GM18505 (cell line): ENCODE results near the gene ACTR1B.

Experiments
- ATAC-seq: cut with Tn5 transposase; IDR thresholded peaks from one replicate; pipeline ENCODE4 v1.9.1; 2021; ENCODE audit not compliant: unreplicated experiment
- POLR2A ChIP-seq: IDR thresholded peaks from 4 replicates; pipeline ENCODE4 v1.6.1; 2011; ENCODE audit warnings: borderline replicate concordance; ENCODE audit not compliant: insufficient read depth, insufficient read length; ENCODE audit errors: extremely low read depth

Gene ACTR1B

DNA sequence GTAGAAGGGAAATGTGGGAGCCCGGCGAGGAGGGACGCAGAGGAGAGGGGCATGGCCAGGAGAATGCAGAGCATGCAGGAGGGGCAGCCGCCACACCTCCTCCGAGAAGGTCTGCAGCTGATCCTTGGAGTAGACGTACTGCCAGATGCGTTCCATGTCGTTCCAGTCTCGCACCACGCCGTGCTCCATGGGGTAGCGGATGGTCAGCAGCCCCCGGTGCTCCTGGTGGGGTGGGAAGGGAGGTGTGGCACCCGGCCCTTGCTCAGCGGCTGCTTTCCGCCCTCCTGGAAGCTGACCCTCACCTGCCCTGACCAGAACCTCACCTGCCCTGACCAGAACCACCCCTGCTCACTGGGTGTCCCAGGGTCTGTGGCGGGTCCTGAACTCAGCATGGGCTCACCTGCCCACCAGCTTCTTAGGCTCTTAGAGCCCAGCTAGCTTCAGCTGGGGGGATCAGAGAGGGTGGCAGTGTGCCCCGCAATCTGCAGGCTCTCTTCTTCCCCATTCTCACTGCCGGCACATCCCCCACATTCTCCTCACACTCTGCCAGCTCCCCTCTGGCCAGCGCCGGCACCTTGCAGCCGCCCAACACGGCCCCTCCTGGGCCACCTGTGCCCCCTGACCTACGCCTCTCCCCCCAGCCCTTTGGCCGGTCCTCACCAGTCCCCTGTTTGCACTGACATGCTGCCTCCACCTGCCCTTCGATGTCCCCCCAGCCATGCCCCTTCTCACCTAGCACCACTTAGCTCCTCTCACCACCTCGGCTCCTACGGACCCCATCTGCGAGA lies 4.4 kb downstream of the ACTR1B start:
- TF ChIP-seq POLR2A = no peak
- ATAC-seq = no peak

DNA sequence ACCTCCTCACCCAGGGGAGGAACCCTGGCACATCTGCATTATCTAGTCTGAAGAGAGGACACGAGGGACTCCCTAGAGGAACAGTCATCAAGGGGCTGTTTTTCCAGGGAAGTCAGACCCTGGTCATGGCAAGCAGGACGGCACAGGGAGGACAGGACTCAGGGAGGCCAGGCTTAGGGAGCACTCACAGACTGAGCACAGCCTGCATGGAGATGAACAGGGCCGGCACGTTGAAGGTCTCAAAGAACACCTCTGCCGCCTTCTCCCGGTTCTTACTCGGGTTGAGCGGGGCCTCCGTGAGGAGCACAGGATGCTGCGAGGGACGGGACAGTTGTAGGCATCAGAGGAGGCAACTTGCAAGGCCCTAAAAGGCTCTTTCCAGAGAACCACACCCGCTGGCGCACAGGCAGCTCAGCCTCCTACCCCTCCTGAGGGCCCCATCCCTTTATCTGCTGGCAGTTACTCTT lies 5.1 kb downstream of the ACTR1B start:
- no peak for TF ChIP-seq POLR2A
- ATAC-seq = no peak

DNA sequence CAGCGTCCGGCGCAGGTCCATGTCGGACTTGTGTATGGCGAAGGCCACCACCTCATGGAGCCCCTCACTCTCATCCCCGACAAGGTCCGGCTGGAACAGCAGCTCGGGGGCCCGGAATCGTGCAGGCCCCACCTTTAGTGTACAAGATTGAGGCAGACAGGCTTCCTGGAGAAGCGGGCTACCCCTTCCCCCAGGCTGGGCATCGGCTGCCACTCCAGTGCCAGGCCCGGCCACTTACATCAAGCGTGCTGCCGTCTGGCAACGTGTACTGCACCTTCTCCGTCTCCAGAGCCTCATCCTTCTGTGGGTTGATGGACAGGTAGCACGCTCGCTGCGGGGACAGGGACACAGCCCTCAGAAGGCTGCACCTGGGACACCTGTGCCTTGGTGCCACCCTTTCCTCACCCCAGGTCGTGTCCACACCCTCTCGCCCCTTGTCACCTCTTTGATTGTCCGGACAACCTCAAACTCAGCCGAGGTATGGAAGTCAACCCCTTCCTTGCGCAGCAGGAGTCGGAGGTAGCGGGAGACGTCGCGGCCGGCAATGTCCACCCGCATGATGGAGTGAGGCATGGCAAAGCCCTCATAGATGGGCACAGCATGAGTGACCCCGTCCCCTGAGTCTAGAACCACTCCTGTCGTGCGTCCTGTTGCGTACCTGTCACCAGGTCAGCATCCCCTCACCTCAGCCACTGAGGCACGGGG lies 5.7 kb downstream of the ACTR1B start:
- TF ChIP-seq POLR2A = no peak
- no peak for ATAC-seq

DNA sequence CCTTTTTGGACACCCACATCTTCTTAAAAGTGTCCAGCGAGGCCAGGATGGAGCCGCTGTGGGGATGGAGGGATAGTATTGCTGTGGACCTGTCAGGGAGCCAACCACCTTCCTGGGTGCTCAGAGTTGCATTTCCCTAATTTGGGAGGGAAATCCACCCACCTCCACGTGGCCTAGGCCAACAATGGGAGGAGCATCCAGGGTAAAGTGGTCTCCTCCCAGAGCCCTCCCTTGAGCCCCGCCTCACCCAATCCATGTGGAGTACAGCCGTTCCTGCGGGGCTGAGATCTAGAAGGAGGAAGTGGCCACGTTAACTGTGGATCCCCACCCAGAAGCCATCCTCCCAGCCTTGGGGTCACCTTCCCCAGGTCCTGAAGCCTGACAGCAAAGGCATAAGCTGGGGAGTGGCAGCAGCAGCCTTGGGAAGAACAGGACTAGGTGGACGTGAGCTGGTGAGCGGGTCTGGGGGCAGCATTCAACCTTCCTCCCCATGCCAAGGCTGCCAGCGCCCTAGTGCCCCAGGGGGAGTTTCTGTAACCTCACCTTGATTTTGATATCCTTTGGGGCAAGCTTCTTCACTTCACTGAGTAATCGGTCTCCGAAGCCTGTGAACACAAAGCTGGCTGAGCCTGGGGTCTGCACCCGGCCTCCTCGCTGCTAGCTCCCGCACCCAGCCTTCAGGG lies 6.8 kb downstream of the ACTR1B start:
- no peak for TF ChIP-seq POLR2A
- no peak for ATAC-seq

DNA sequence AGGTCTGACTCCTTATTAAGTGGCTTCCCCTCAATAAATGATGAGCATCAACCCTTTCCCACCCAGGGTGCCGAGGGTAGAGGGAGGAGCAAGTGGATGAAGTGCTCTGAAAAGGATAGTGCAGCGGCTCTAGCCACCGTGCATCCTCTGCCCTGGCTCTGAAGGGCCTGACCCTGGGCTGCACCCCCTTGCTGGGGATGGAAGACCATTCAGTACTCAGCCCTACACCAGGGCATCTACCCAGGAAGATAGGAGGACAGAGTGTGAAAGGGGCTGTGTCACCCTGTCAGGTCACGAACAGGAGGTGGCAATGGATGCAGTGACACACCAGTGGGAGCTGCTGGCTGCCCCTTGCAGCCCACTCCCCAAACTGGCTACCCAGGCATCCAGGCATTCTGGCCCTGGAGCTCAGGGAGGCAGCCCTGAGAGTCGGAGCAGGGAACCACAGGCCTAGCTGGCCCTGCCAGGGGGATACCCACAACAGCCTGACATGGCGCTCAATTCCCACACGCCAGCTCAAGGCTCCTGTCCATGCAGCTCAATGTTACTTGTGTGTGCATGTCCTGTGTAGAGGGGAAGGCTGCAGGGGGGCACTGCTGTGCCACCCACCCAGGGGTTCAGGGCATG lies 7.6 kb downstream of the ACTR1B start:
- no peak for TF ChIP-seq POLR2A
- no peak for ATAC-seq

DNA sequence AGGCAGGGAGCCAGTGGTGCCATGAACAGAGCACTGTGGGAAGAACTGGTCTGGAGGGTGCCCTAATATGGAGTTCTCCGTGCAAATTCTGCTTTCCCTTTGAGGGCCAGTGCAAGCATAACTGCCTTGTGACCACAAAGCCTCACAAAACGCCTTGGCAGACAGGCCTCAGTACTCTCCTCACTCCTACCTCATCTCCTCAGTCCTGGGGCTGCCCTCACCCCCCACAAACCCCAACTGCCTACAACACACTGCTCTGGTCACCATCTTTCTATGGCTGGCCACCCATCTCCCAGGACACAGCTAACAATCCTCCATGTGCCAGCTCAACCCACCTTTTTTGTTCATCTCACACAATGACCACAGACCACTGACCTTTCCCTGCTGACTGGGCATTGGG lies 9.1 kb downstream of the ACTR1B start:
- TF ChIP-seq POLR2A = peak; percentile 23
- ATAC-seq = no peak

DNA sequence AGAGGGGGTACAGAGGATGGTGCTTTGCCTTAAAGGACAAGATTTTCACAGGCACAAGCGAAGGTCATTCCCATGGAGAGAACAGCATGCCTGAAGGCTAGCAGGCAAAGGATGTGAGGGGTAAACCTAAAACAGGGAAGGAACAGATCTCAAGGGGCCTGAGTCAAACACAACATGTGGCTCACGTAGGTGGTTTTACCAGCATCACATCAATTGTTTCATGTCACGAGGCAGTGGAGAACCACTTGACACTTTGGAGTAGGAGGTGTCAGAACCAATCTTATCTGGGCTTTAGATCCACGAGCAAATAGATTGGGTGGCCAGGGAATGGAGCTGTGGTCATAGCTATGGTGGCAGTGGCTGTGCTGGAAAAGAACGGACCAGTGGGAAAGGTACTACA lies 9.5 kb downstream of the ACTR1B start:
- TF ChIP-seq POLR2A = no peak
- no peak for ATAC-seq

DNA sequence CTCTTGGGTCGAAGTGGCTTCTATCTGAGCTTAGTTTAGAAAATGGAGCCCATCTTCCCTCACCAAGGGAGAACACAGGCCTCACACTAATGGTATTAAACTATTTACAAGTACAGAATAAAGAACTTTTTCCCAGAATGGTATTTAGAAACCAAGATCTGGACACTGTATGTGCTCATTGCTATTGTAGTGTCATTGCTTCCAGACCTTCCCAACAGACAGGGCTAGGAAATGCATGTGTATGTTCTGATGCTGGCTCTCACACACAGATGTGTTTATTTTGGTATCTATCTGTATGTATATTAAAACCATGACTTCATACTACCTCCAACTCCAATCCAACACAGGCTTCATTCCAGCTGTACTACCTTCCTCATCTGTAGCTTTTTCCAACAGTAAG lies 10.0 kb downstream of the ACTR1B start:
- no peak for ATAC-seq

DNA sequence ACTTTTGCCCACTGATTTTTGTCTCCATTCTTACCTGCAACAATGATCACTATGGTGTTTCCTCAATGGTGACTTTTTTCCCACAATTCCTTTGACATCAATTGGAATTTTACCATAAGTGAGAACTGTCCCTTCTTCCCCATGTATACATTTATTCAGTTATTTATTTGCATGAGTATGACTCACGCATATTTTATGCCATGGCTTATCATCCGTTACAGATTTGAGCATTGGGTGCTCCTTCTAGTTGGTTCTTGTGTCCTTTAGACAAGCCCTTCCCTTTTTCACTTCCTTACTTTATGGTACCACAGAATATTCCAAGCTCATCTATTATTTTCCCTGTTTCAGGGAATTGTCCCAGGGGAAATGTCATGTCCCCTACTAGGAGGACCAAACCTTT lies 10.4 kb downstream of the ACTR1B start:
- no peak for ATAC-seq
- no peak for TF ChIP-seq POLR2A

More for the DNA sequence above, 10.0 kb downstream of the ACTR1B start:
- TF ChIP-seq POLR2A = no peak

DNA sequence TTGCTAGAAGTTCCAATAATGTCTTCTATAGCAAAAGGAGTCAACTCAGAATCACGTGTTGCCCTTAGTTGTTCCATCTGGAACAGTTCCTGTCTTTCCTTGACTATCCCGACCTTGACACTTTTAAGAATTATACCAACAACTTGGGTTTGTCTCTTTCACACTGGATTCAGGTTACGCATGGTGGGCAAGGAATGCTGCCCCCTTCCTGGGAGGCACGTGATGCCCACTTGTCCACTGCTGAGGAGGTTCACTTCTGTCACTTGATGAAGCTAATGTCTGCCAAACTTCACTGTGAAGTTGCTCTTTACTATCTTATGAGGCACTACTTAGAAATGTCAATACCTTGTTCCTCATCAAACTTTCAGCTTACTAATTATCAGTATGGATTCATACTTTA lies 12.7 kb downstream of the ACTR1B start:
- no peak for TF ChIP-seq POLR2A
- ATAC-seq = no peak

DNA sequence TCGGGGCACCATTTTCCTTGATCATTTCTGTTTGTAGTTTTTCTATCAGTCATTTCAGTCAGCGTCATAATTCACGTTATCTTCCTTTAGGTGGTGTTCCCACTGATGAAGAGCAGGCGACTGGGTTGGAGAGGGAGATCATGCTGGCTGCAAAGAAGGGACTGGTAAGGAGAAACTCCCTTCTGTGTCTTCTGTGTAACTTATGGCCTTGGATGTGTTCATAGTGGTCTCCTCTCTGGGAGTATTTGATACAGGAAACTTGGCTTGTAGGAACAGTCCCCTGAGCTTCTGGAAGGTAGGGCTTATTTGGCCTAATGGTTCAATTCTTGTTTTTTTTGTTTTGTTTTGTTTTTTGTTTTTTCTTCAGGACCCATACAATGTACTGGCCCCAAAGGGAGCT lies 16.9 kb downstream of the ACTR1B start:
- no peak for ATAC-seq
- TF ChIP-seq POLR2A = no peak

DNA sequence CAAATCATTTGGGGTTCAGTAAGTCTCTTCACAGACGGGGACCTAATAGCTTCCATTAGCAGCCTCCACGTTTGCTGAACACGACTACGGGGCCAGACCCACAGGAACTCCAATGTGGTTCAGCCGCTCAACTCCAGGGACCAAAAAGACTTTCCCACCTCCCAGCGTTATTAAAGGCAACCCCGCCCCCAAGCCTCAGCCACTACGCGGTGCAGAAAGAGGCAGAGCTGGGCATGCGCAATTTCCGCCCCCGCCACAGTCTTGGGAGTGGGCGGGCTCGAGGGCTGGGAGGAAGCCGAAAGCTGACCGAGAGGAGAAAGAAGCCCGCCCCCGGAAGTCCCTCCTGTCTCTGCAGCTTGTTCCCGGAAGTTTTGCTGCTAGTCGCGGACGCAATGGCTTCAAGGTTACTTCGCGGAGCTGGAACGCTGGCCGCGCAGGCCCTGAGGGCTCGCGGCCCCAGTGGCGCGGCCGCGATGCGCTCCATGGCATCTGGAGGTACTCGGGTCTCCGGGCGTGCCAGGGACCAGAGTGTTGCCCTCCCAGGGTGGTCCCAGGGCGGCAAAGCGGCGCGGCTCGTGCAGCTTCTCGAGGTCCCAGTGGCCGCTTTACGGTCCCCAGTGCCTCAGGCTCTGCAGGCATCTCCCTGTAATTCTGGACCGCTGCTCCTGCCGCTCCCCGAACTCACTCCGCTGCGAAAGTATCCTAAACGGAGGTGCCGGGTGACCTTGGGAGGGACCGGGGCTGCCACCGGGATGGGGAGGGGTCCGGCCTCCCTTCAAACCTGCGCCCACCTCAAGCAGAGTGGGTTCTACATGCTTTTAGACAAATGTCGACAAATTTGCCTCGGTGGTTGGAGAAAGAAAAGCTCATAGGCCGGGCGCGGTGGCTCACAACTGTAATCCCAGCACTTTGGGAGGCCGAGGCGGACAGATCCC lies 17.9 kb downstream of the ACTR1B start, which contains the start of gene COX5B:
TSS of gene COX5B (plus strand) at position 368 of the 935 bp plus-strand sequence. CDS start at position 393, 25 bp downstream.
- TF ChIP-seq POLR2A = peak; percentile 97
- peak; percentile 97 for ATAC-seq
